AG08395 (cell line): ENCODE results near the gene ZNF414.
A peak's percentile ranks its signal among the peaks of the same experiment; 100 is the strongest.

ENCODE experiments used
- DNase-seq: peaks from one replicate; pipeline ENCODE4 v3.0.0; 2012; ENCODE audit warnings: mixed read lengths, low spot score

ZNF414 gene

DNA sequence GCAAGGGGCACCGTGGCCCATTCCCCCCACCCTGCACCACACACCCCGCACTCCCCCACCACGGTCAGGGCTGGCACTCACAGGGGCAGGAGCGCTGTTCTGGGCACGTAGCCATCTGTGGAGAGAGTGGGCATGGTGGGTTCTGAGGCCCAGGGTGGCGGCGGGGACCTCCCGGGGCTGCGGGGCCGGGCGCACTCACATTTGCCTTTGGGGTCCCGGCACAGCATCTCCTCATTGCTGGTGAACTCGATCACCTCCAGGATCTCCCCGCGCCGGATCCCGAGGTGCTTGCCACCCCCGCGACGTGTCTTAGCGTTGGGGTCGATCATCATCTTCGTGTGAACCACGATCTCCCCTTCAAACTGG lies 23.6 kb downstream of the ZNF414 start:
- DNase-seq, result no peak

DNA sequence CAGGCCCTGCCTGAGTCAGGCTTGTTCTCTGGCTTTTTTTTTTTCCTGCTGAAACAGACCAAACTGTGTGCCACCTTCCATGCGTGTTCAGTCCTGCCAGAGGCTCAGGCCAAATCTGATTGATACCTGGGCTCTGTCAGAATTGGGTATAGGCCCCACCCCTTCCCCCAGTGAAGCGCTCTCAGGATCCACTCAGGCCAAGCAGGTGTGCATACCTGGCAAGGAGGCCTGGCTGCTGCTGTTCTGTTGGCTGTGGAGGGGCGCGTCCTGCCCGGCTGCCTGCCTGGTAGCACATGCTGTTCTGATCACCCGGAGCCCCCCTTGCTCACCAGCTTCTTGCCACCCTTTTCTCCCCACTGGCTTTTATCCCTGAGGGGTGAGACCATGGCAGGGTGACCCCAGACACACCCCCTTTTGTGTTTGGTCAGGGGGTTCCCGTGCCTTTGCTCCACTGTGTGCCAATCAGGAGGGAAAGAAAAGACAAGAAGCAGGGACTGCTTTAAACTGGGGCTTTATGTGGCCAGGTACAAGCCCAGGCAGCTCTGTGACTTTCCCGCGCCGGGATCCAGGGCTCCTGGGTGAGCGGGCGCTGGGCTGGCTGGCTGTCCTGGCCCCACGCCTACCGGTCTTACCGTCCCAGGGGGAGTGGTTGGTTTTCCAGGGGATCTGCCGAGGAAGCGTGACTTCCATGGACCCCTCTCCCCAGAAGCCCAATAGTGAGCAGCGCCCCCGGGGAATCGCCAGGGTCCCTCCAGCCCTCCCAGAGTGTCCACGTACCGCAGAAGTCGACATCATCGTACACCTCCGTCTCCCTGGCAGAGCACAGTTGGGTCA lies 24.2 kb downstream of the ZNF414 start:
- no peak for DNase-seq

DNA sequence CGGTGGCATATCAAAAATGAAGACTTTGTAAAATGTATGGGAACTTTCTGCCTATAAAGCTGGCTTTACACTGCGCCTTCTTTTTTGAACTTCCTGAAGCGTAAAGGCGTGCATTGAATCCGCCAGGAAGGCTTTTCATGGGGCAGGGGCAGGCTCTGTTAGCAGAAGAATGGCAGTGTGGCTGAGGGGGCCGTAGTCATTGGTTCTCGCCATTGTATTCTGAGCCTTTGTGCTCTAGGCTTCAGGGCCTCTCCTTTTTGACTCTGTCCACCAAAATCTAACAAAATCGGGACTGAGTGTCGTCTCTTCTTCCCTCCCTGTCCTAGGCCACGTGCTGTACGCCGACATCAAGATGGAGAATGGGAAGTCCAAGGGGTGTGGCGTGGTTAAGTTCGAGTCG lies 25.6 kb downstream of the ZNF414 start:
- DNase-seq, result no peak

- DNase-seq, result no peak
Observed at GRCh38 chr19:8487137-8487851, 26.7 kb downstream of the ZNF414 start.

GRCh38 chr19:8486661-8487136 lies 27.3 kb downstream of the ZNF414 start:
- no peak for DNase-seq

DNA sequence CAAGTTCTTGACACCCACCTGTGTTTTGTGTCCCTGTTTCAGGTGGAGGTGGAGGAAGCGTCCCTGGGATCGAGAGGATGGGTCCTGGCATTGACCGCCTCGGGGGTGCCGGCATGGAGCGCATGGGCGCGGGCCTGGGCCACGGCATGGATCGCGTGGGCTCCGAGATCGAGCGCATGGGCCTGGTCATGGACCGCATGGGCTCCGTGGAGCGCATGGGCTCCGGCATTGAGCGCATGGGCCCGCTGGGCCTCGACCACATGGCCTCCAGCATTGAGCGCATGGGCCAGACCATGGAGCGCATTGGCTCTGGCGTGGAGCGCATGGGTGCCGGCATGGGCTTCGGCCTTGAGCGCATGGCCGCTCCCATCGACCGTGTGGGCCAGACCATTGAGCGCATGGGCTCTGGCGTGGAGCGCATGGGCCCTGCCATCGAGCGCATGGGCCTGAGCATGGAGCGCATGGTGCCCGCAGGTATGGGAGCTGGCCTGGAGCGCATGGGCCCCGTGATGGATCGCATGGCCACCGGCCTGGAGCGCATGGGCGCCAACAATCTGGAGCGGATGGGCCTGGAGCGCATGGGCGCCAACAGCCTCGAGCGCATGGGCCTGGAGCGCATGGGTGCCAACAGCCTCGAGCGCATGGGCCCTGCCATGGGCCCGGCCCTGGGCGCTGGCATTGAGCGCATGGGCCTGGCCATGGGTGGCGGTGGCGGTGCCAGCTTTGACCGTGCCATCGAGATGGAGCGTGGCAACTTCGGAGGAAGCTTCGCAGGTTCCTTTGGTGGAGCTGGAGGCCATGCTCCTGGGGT lies 28.2 kb downstream of the ZNF414 start:
- no peak for DNase-seq

DNA sequence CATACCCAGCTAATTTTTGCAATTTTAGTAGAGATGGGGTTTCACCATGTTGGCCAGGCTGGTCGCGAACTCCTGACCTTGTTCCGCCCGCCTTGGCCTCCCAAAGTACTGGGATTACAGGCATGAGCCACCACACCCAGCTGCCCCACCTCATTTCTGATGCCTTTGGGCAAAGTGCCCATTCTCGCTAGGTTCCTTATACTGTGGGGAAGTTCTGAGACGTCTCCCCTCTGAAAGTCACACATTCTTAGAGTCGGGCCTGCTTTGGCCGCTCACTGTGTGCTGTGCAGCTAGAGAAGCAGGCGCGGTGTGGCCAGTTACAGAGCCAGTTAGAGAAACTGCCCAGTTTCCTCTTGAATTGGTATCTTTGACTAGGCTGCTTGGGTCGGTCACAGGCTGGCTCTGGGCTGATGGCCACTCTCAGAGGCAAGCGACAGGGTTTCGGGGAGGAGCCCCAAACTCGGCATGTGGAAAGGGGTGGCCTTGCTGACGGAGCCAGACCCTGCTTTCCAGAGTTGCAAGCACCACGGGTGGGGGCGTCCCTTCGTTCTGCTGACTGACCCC lies 29.6 kb downstream of the ZNF414 start:
- no peak for DNase-seq

DNA sequence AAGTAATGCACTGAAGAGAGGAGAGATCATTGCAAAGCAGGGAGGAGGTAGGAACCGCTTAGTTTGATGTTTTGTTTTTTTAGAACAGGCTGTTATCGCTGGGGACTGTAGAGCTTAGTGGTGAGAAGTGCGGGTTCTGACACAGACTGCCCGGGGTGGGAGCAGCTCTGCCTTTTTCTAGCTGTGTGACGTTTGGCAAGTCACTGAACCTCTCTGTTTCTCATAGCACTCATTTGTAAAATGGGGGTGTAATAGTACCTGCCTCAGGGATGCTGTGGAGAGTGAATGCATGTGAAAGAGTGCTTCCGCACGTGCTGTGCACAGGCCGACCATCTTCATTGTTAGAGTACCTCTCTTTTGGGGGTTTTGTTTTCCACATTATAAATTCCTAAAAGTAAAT lies 30.8 kb downstream of the ZNF414 start:
- no peak for DNase-seq

GRCh38 chr19:8482696-8483095 lies 31.3 kb downstream of the ZNF414 start:
- no peak for DNase-seq

DNA sequence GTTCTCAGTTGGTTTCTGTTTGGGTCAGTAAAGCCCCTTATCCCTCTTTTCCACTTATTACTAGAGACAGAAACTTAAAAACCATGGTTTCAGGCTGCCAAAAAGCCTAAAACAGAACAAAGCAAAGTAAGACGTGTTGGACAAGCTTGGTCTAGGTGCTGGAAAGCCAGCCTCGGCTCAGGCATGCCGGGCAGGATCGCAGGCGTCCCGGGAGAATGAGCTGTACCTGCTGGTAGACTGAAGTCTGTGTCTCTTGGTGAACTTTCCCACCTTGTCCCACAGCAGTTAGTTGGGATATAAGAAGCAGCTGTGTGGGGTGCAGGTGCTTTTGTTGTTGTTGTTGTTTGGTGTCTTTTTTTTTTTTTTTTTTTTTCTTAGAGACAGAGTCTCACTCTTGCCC lies 32.4 kb downstream of the ZNF414 start:
- no peak for DNase-seq

- DNase-seq, result no peak
Observed at GRCh38 chr19:8481201-8481600, 32.8 kb downstream of the ZNF414 start.

DNA sequence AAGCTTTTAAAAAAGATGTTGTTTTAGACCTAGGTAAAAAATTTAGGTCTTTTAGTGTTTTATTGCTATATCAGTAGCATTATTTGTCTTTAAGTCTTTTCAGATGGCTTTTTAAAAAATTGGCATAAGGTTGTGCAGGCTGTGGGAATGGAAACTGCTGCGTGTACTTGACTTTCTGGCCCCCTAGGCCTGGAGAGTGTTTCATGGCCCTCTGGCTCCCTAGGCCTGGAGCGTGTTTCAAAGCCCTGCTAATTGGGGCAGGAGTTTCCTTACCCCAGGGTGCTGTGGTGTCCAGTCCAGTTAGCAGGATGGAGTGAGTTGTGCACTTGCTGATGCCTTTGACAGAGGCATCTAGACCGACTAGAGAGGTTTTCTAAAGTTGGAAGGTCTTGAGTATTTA lies 35.4 kb downstream of the ZNF414 start:
- DNase-seq, result no peak

GRCh38 chr19:8477889-8478288 lies 36.1 kb downstream of the ZNF414 start:
- DNase-seq, result no peak

GRCh38 chr19:8476524-8476923 lies 37.4 kb downstream of the ZNF414 start:
- no peak for DNase-seq

DNA sequence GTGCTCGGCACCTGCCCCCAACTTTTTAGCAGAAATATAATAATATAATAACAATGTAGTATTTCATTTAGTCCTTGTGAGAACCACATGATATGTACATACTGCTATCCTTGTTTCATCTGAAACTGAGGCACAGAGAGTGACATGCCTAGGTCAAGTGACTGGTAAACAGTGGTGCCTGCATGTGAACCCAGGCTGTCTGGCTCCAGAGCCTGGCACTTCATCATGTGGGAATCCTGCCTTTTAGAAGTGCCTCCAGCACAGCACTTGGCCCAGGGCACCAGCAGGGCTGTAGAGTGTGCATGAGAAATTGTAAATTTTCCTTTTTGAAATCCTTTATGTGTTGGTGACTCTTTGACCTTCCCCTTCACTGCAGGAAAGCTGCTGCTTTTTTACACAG lies 39.0 kb downstream of the ZNF414 start:
- DNase-seq, result no peak

DNA sequence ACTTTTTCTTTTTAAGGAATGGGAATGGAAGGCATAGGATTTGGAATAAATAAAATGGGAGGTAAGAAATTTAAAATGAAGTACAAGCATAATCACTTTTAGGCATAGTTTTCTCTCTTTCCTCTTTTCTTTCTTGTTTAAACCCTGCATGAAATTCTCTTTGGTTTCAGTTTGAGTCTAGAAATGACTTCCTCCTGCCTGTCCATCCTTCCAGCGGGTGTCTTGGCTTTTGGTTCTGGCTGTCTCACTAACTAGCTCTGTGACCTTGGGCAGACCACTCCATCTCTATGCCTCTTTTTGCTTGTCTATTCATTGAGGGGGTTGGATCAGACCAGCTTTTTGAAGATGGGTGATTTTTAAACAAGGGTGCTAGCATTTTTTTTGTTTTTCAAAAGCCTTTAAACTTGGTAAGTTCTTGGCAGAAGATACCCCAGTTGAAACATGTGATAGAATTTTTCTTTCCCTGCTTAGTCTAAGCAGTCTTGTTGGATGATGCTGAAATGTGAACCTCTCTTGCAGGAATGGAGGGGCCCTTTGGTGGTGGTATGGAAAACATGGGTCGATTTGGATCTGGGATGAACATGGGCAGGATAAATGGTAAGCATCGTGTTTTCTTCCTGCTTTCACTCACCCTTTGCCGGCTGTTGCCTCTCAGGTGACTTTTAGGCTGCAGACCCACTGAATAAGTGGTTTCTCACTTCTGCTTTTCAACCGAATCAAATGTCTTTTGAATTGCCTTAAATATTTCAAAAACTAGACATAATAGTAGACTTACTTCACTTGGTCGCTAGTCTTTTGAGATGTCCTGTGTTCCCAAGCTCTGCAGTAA lies 40.1 kb downstream of the ZNF414 start:
- DNase-seq, result no peak

DNA sequence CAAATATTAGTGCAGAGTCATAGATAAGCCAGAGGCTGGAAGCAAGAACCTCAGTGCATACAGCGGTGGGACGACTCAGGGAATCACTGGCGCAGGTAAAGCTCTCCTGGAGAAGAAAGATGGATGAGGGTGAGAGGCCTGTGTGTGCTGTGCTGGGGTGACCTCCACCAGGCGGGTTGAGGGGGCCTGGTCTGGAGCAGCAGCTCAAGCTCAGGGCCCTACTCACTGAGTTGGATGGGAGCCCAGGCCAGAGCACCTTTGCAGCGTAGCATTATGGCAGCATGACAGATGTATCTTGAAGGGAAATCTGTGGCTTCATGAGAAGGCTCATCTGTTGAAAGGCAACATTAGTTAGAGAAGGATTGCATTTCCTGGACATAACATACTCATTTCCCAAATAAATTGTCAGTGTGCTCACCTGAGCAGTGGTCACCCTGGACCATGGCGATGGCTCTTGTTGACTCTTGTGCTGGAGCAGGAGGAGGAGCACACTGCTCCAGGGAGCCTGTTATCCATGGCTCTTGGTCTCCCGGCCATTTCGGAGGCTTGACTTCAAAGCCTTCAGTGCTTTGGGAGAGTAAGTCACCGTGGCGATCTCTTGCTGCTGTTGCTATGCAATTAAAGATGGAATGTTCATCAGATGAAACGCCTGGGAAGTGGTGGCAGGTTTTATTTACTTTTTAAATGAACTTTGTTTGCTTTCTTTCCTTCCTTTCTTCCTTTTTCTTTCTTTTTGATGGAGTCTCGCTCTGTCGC lies 44.2 kb downstream of the ZNF414 start:
- no peak for DNase-seq

DNA sequence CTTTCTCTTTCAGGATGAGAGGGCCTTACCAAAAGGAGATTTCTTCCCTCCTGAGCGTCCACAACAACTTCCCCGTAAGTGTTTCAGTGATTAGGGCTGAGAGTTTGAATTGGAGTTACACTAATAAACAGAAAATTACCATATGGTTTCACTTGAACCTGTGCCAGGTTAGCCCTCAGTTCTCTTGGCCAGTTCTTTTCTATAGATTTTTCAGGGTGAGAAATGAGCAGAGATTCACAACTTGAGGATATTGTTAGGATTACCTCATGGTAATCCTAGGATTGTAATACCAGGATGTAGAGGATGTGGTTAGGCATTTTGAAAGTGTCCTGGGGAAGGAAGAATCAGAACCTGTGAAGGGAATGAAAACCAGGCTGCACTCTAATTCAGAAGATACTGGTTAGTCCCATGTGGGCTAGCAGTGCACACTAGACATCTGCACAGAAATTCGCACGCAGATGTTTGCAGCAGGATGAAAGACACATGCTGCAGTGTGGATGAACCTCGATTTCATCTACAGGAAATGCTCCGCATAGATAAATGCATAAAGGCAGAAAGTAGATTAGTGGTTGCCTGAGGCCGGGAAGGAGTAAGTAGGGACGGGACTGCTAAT lies 45.1 kb downstream of the ZNF414 start:
- DNase-seq, result peak; percentile 23

GRCh38 chr19:8468124-8468523 lies 45.8 kb downstream of the ZNF414 start:
- DNase-seq, result no peak

GRCh38 chr19:8466018-8466417 lies 47.9 kb downstream of the ZNF414 start:
- DNase-seq, result no peak
